Brain microvascular endothelial cell (primary cell): ENCODE data around the gene FMN2.

Experiments
- DNase-seq: peaks from one replicate; pipeline ENCODE4 v3.0.0-alpha.2; 2020
- H3K27ac ChIP-seq: fragments of 250-450 bp; sonication (Bioruptor Pico); 2 replicates; pipeline ENCODE4 v1.5.1; 2020; ENCODE audit warnings: mild to moderate bottlenecking, moderate library complexity
- H3K27me3 ChIP-seq: fragments of 250-450 bp; sonication (Bioruptor Pico); replicated peaks from 2 replicates; pipeline ENCODE4 v1.5.1; 2020; ENCODE audit warnings: mild to moderate bottlenecking
- H3K36me3 ChIP-seq: fragments of 250-450 bp; sonication (Bioruptor Pico); replicated peaks from 2 replicates; pipeline ENCODE4 v1.5.1; 2020; ENCODE audit warnings: mild to moderate bottlenecking
- H3K4me3 ChIP-seq: 2 replicates; pipeline ENCODE4 v1.5.1; 2011; ENCODE audit warnings: low read depth, mild to moderate bottlenecking, control low read depth, low read length, moderate library complexity
- in situ Hi-C: cut with HindIII; loops from 2 replicates; pipeline ENCODE4 v1.10.0; 2017; ENCODE audit warnings: low sequenced_read_pairs, low pct_ligation_motif_present
- TF ChIP-seq, protein P1 (sequence below): IDR thresholded peaks from 2 replicates; pipeline ENCODE4 v1.5.1; 2011; ENCODE audit warnings: low read depth, mild to moderate bottlenecking, moderate library complexity, low read length, control low read depth, inconsistent platforms; ENCODE audit errors: missing control alignments

Gene FMN2

GRCh38 chr1:240128366-240128765 lies 36.7 kb downstream of the FMN2 start:
- Histone ChIP-seq H3K27me3 (no peaks in the 10 kb centered on the region), H3K4me3 (no peak overlapping the region), H3K27ac (no peak overlapping the region), H3K36me3 (no peaks in the 10 kb centered on the region)
- DNase-seq, result no peak
- TF ChIP-seq, protein P1, sequence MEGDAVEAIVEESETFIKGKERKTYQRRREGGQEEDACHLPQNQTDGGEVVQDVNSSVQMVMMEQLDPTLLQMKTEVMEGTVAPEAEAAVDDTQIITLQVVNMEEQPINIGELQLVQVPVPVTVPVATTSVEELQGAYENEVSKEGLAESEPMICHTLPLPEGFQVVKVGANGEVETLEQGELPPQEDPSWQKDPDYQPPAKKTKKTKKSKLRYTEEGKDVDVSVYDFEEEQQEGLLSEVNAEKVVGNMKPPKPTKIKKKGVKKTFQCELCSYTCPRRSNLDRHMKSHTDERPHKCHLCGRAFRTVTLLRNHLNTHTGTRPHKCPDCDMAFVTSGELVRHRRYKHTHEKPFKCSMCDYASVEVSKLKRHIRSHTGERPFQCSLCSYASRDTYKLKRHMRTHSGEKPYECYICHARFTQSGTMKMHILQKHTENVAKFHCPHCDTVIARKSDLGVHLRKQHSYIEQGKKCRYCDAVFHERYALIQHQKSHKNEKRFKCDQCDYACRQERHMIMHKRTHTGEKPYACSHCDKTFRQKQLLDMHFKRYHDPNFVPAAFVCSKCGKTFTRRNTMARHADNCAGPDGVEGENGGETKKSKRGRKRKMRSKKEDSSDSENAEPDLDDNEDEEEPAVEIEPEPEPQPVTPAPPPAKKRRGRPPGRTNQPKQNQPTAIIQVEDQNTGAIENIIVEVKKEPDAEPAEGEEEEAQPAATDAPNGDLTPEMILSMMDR, result no peak
- in situ Hi-C loops, result no loop called here

DNA sequence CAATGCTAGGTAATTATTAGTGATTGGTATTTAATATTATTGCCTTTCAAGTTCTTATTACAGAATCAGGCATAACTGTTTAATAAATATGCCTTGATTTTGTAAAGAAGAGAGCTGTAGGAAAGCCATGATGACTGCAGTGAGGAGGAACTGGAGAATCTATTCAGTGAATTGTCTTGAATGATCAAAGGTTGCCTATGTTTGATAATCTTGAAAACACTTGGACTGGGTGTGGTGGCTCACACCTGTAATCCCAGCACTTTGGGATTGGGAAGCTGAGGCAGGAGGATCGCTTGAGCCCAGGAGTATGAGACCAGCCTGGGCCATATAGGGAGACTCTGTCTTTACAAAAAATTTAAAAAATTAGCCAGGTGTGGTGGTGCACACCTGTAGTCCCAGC lies 42.4 kb downstream of the FMN2 start:
- Histone ChIP-seq H3K27ac (no peak overlapping the region), H3K36me3 (no peaks in the 10 kb centered on the region), H3K27me3 (no peaks in the 10 kb centered on the region), H3K4me3 (no peak overlapping the region)
- TF ChIP-seq, protein P1, result no peak
- DNase-seq, result no peak
- in situ Hi-C loops, result no loop called here

DNA sequence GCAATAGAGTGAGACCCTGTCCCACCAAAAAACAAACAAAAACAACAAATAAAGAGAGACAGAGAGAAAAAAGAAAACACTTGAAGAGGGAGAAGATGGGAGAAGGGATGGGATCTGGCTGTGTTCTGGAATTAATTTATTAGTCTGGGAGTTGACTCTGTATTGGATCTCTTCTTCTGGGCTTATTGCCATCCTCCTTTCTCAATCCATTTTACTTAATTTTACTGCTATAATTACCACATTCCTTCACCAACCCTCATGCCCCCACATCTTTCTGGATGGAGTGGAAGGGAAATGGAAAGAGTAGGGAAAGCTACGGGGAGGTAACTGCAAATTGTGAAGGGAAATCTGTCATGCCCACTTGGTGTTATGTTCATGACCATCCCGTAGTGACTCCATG lies 42.9 kb downstream of the FMN2 start:
- TF ChIP-seq, protein P1, result no peak
- Histone ChIP-seq H3K27ac (no peak overlapping the region), H3K4me3 (no peak overlapping the region), H3K36me3 (no peaks in the 10 kb centered on the region), H3K27me3 (no peaks in the 10 kb centered on the region)
- in situ Hi-C loops, result no loop called here
- no peak for DNase-seq

GRCh38 chr1:240136402-240136801 lies 44.7 kb downstream of the FMN2 start:
- in situ Hi-C loops, result no loop called here
- Histone ChIP-seq H3K4me3 (no peak overlapping the region), H3K36me3 (no peaks in the 10 kb centered on the region), H3K27me3 (no peaks in the 10 kb centered on the region), H3K27ac (no peak overlapping the region)
- TF ChIP-seq, protein P1, result no peak
- DNase-seq, result no peak

GRCh38 chr1:240138867-240139266 lies 47.2 kb downstream of the FMN2 start:
- in situ Hi-C loops, result no loop called here
- no peak overlapping the region for H3K27ac ChIP-seq
- H3K27me3 ChIP-seq, result no peaks in the 10 kb centered on the region
- TF ChIP-seq, protein P1, result no peak
- no peak for DNase-seq
- no peaks in the 10 kb centered on the region for H3K36me3 ChIP-seq
- H3K4me3 ChIP-seq, result no peak overlapping the region

GRCh38 chr1:240139511-240139910 lies 47.8 kb downstream of the FMN2 start:
- Histone ChIP-seq H3K36me3 (no peaks in the 10 kb centered on the region), H3K4me3 (no peak overlapping the region), H3K27me3 (no peaks in the 10 kb centered on the region), H3K27ac (no peak overlapping the region)
- TF ChIP-seq, protein P1, result no peak
- no peak for DNase-seq
- in situ Hi-C loops, result no loop called here
